ENCODE data around the gene SAMD14.
A peak's percentile ranks its signal among the peaks of the same experiment; 100 is the strongest.

The SAMD14 gene

DNA sequence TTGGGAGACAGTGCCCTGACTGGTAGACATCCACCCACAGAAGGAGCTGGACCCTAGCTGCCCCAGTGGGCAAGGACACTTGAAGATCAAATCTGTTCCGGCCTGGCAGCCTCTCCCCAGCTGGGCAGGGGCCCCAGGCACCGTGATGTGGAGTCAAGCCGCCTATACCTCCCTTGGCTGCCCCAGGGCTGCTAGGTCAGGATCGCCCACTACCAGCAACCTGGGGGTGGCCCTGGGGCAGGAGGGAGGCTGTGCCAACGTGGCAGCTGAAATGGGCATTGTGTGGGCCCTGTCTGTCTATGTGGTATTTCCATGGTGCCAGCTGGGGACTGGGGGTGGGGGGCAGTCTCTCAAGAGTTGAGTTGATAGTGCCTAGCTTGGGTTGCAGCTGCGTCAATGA, 33.9 kb downstream of the SAMD14 start:
- no peak for DNase-seq (ENCODE audit: low read depth in 2 of 2)

DNA sequence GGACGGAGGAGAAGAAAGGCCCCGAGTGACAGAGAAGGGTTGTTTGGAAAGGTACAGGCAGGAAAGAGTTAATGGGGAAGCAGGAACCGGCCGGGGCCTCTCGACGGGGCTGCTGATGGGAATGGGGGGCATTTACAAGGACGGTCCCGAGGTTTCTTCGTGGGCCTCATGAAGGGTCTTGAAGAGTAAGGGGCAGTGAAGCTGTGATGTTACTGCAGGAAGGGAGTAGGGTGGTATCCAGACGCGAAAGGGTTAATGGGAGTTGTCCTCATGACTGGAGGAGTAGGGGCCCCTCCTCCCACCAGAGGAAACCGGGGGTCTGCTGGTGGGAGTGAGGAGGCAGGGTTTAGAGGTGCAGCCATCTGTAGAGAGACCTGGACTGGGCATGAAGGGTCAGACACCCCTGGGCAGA, 34.3 kb downstream of the SAMD14 start:
- DNase-seq (ENCODE audit: low read depth in 2 of 2) = no peak

DNA sequence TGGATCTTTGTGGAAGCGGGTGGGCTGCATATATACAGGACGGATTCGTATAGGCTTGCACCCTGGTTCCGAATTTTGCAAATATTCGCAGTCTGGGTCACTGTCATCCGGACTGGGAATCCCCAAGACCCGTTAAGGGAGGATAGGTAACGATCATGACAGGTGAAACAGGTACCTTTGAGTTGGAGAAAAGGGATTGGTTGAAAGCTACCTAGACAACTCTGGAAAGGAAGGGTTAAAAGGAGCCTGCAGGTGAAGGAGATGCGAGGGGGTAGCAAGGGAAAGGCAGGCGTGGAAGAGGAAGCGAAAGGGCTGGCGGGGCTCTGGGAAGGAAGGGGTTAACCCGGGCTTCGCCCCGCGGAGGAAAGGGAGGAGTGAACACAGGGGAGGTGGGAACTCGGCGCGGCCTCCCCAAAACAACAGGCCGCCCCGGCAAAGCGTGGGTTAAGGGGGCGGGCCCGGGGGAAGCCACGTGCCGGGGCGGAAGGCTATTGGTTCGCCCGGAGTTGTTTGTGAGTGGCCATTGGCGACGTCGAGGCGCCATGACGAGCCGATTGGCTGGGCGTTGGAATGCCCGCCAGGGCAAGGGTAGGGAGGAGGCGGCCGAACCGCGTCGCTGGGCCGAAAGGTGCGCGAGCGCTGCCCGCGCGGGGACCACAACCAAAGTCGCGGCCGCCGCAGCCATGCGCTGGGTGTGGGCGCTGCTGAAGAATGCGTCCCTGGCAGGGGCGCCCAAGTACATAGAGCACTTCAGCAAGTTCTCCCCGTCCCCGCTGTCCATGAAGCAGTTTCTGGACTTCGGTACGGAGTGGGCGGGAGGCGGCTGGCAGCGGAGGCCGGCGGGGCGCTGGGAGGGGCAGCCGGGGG, 35.0 kb downstream of the SAMD14 start, which contains the start of gene PDK2:
Gene PDK2 (plus strand): TSS at position 599 of the 867 bp plus-strand sequence. CDS start 85 bp downstream, at position 684.
- DNase-seq (ENCODE audit: low read depth in 2 of 2) = peak; percentile 89 to 91

DNA sequence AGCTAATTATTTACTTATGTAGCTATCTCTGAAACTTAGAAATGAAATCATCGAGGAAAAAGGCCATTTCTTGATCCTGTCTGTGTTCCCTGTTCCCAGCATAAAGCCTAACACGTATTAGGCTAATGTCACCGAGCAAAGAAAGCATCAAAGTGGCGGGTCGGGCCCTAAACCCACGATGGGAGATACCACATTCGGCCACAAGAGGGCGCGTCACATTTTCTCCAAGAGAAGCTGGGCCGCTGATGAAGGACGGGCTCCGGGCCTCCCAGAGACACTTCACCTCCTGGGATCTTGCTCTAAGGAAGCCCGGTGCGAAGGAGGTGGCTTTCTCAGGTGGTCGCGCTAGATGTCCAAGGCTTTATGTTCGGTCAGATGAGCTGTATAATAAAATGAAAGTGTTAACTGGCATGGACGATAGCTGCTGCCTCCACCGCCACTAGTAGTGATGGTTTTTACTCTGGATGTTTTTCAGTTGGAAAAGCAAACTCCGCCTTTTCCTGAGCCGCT, 35.7 kb downstream of the SAMD14 start:
- peak; percentile 52 to 61 for DNase-seq (ENCODE audit: low read depth in 2 of 2)

DNA sequence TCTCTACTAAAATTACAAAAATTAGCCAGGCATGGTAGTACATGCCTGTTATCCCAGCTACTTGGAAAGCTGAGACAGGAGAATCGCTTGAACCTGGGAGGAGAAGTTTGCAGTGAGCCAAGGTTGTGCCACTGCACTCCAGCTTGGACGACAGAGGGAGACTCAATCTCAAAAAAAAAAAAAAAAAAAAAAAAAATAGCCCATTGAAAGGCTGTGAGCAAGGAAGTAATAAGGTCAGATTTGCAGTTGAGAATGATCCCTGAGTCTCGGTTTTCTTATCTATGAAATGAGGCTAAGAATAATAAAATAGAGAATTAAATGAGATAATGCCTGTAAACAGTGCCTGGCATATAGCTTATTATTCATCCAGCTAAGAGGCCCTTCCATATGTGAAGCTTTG, 36.2 kb downstream of the SAMD14 start:
- no peak for DNase-seq (ENCODE audit: low read depth in 2 of 2)

DNA sequence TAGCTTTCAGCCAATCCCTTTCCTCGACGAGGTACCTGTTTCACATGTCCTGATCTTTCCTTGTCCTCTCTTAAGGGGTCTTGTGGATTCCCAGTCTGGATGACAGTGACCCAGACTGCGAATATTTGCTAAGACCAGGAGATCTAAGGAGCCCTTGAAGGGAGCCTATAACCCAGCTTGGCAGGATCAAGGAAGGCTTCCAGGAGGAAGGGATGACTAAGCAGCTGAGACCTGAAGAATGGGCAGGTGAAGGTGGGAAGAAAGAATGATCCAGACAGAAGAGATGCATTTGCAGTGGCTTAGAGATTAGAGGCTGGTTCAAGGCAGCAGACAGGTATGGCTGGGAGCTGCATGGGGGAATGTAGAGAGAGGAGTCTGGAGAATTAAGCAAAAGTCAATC, 36.7 kb downstream of the SAMD14 start:
- no peak for DNase-seq (ENCODE audit: low read depth in 2 of 2)

DNA sequence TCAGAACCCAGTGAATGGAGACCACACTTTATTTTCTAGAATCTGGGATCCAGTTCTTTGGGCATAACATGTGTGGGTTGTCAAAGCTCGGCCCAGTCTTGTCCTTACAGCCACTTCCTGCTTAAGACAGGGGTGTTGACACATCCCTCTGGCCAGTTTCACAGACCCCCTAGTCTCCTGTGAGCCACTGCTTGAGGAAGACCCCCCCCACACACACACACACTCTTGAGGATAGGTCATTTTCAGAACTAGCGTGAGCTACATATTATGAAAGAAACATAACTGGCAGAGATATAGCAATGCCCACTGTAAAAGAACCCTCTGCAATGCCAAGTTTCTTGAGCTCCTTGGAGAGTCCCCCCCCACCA, 38.1 kb downstream of the SAMD14 start:
- no peak for DNase-seq (ENCODE audit: low read depth in 2 of 2)

DNA sequence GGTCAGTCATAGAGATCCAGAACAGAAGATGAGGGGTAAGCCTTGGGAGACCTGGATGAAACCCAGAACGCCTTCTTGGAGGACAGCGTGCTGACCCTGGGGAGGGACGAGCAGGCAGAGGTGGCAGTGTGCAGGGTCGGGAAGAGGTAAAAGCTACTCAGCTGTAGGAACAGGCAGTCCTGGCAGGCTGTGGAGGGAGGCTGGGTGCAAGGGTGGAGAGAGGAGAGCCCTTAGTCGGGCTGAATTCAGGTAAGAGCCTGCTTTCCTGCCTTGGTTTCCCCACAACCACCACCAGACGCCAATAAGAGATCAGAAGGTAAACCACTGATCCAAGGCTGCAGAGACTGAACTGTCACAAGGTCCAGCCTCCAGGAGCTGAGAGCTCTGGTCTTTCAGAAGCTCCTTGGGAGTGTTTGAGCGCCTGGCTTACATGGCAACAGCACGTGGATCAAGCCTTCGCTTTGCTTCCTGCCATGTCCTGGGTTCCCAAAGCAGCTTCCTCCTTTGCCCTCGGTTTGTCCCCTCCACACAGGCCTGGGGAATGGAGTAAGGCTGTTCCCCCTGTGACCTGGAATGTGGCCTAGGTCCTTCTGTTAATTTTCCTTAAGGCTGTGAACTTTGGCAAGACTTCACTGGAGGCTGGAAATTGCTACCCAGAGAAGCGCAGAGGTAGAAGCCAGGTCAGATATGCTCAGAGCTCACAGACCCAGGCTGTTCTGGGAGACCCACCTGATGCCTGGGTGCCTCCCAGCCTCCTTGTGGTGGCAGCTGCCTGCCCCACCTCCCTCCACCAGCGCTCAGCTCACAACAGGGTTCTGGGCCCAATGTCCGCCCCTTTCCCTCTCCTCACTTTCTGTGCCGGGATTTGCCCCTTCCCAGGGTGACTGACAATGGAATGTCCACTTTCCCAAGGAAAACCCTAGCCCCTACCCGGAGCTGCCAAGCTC, 38.7 kb downstream of the SAMD14 start:
- DNase-seq (ENCODE audit: low read depth in 2 of 2) = no peak

DNA sequence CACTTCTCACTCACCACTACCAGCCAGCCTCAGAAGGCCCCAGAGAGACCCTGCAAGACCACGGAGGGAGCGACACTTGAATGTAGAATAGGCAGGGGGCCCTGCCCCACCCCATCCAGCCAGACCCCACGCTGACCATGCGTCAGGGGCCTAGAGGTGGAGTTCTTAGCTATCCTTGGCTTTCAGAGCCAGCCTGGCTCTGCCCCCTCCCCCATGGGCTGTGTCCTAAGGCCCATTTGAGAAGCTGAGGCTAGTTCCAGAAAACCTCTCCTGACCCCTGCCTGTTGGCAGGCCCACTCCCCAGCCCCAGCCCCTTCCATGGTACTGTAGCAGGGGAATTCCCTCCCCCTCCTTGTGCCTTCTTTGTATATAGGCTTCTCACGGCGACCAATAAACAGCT, 39.9 kb downstream of the SAMD14 start:
- no peak for DNase-seq (ENCODE audit: low read depth in 2 of 2)

DNA sequence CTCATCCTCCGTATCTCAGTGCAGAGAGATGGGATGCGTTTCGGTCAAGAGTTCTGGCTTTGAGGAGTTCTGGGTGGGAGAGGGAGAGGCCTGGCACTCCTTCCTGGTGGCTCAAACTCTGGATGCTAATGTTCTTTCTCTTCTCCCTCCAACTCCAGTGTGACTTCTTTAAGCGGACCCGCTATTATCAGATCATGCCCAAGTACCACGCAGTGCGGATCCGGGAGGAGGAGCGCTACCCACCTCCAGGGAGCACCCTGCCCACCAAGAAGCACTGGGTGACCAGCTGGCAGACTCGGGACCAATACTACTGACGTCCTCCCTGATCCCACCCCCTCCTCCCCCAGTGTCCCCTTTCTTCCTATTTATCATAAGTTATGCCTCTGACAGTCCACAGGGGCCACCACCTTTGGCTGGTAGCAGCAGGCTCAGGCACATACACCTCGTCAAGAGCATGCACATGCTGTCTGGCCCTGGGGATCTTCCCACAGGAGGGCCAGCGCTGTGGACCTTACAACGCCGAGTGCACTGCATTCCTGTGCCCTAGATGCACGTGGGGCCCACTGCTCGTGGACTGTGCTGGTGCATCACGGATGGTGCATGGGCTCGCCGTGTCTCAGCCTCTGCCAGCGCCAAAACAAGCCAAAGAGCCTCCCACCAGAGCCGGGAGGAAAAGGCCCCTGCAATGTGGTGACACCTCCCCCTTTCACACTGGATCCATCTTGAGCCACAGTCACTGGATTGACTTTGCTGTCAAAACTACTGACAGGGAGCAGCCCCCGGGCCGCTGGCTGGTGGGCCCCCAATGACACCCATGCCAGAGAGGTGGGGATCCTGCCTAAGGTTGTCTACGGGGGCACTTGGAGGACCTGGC, 40.8 kb downstream of the SAMD14 start:
- DNase-seq (ENCODE audit: low read depth in 2 of 2) = no peak

DNA sequence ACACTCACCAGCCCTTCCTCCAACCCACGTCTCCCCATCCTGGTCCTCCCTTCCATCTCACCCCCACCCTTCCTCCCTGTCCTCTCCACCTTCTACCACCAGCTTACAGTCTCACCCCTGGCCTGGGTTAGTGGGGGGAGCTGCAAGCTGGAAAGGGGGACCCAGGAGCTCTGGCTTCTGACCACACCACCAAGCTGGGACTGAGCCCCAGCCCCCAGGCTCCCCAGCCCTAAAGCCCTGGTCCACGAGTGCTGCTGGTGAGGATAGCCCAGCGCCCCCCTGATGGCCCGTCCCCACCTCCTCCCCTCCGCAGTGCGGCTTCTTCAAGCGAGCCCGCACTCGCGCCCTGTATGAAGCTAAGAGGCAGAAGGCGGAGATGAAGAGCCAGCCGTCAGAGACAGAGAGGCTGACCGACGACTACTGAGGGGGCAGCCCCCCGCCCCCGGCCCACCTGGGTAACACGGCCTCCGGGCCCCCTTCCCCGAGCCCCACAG, 42.0 kb downstream of the SAMD14 start:
- no peak for DNase-seq (ENCODE audit: low read depth in 2 of 2)

DNA sequence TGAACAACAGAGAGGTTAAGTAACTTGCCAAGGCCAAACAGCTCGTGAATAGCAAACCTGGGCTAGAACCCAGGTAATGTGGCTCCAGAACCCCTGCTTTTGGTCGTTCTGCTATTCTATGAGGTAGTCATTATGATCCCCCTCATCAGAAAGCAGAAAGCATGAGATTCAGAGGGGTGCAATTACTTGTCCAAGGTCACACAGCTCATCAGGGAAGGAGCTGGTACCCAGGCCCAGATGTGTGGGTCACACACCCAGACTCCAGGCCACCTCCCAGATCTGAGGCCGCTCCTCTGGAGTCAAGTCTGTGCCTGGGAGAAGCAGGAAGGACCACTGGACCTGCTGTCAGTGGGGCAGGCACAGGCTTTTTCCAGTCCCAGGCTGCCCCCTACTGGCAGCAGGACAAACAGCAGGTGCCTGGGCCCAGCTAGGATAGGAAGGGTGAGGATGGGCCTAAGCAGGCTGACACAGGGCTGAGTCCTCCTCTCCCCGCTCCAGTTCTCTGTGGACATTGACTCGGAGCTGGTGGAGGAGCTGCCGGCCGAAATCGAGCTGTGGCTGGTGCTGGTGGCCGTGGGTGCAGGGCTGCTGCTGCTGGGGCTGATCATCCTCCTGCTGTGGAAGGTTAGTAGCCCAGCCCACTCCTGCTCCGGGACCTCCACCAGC, 42.6 kb downstream of the SAMD14 start:
- DNase-seq (ENCODE audit: low read depth in 2 of 2) = peak in 1 of 2 experiments; percentile 29

DNA sequence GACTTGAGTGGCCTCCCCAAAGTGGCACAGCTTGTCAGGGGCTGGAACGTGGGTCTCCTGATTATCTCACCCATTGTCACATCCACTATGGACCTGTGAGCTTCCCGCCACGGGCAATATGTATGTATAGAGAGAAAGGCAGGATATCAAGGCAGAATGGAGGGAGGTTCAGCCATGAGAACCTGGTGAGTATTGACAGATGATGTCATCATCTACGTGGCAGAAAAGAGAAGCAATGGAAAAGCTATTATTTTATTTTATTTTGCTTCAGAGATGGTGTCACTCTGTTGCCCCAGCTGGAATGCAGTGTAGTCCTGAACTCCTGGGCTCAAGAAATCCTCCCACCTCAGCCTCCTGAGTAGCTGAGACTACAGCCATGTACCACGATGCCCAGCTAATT, 48.2 kb downstream of the SAMD14 start:
- no peak for DNase-seq (ENCODE audit: low read depth in 2 of 2)

DNA sequence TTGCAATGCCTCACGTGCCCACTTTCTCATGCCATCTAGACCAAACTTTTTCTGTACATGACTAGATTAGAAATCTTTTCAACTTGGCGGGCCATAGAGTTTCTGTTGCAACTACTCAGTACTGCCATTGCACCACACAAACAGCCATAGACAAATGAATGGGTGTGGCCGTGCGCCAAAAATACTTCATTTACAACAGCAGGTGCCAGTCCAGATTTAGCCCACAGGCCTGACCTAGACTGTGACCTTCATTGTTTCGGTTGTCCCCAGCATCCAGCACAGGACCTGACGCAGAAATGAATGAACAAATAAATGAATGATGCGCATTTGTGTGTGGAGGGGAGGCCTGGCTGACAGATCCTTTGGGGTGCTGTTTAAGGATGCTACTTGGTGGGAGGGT, 49.1 kb downstream of the SAMD14 start:
- DNase-seq (ENCODE audit: low read depth in 2 of 2) = no peak

DNA sequence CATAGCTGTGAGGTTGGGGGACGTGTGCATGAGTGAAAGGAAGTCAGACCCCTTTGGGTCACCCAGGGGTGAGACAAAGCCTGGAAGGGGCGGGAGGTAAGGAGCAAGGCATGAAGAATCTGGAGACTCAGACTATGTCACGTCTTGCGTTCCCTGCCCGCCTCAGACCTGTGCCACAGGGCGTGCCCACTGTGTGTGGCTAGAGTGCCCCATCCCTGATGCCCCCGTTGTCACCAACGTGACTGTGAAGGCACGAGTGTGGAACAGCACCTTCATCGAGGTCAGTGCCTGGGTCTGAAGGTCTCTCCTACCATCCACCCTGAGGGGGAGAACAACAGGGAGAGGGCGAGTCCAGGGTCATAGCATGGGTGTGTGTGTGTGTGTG, 49.9 kb downstream of the SAMD14 start:
- no peak for DNase-seq (ENCODE audit: low read depth in 2 of 2)

DNA sequence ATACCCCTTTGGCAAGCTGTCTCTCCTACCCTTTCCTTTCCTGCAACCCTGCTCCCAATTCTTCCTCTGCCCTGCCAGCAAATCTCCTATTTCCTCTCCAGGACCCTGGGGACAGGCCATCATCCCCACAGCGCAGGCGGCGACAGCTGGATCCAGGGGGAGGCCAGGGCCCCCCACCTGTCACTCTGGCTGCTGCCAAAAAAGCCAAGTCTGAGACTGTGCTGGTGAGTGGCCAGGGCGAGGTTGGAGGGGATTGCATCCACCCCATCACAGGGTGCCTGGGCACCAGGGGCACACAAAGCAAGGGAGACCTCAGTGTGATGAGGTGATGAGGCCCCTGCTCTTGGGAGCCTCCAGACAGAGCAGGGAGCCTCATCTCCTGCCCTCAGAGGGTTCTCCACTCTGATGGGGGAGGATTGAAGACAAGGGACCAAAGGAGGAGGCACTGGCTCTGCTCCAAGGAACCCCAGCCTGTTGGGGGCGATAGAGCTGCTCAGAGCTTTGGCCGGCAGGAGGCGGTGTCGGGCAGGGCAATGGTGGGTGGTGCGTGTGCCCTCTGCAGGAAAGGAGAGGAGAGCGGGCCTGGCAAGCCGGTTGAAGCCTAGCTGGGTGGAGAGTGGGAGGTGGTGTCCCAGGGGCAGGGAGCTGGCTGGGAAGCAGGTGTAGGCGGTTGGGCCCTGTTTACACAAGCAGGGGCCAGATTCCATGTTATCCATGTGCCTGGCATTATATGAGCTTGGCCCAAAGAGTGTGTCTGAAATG, 50.4 kb downstream of the SAMD14 start:
- no peak for DNase-seq (ENCODE audit: low read depth in 2 of 2)

DNA sequence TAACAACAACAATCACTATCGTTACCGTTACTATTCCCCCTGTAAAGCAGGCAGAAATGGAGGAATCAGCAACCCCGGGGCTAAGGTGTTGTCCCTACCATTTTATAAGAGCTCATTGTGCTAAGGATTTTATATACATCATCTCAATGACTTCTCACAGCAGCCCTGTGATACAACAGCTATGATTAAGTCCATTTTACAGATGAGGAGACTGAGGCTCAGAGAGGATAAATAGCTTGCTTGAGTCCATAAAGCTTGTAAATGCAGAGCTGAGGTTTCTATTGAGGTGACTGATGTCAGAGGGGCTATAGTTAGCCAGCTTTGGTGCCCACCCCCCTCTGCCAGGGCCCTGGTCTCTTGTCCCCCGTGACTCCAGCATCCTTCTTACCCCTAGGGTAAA, 51.5 kb downstream of the SAMD14 start:
- no peak for DNase-seq (ENCODE audit: low read depth in 2 of 2)

DNA sequence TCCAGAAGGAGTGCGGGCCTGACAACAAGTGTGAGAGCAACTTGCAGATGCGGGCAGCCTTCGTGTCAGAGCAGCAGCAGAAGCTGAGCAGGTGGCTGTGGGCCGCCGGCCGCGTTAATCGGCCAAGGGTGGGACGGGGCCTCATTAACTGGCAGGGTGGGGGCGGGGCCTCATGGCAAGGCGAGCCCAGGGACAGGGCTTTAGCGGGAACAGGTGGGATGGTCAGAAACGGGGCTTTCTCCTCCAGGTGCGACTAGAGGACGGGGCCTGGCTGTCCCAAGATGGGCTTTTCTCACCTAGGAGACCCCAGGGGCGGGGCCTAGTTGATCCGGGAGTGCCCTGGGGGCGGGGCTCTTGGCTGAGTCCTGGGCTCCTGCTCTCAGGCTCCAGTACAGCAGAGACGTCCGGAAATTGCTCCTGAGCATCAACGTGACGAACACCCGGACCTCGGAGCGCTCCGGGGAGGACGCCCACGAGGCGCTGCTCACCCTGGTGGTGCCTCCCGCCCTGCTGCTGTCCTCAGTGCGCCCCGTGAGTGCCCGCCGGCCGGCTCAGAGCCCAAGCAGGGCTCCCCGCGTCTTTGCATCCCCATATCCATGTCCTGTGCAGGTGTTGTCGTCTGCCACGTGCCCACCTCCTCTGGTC, 53.2 kb downstream of the SAMD14 start:
- no peak for DNase-seq (ENCODE audit: low read depth in 2 of 2)

DNA sequence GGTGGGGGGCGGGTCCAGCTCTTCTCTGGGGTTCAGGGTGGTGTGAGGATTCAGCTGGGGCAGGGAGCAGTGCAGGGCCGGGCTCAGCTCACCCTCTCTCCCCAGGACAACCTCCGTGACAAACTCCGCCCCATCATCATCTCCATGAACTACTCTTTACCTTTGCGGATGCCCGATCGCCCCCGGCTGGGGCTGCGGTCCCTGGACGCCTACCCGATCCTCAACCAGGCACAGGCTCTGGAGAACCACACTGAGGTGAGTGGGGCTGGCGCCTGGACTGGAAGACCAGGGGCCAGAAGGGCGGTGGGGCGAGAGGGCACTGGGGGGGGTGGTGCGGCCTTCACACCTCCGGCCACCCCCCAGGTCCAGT, 53.8 kb downstream of the SAMD14 start:
- no peak for DNase-seq (ENCODE audit: low read depth in 2 of 2)
